WI38 (cell line): ENCODE measurements around the gene GTF3A.
A peak's percentile ranks its signal among the peaks of the same experiment; 100 is the strongest.

Experiments
- H3K4me3 ChIP-seq: 2 replicates; pipeline ENCODE4 v1.5.1; 2011; ENCODE audit warnings: low read depth, mild to moderate bottlenecking, control low read depth, low read length
- CTCF ChIP-seq: IDR thresholded peaks from 2 replicates; pipeline ENCODE4 v1.5.1; 2012; ENCODE audit warnings: low read depth, mild to moderate bottlenecking, control low read depth, low read length

Gene GTF3A

GRCh38 chr13:27424246-27425157, at the start of gene GTF3A:
TSS of gene GTF3A (plus strand) at chr13:27424619.
- peak within 1 kb of the TSS; percentile 66 for H3K4me3 ChIP-seq
- no peak for TF ChIP-seq CTCF

- no peak overlapping the region for H3K4me3 ChIP-seq
- peak; percentile 62 for TF ChIP-seq CTCF
Observed at GRCh38 chr13:27374650-27375049, 49.8 kb upstream of the GTF3A start.

- H3K4me3 ChIP-seq: no peak overlapping the region
- peak; percentile 89 for TF ChIP-seq CTCF
Observed at GRCh38 chr13:27375686-27376326, 48.6 kb upstream of the GTF3A start.

- no peak for TF ChIP-seq CTCF
- no peak overlapping the region for H3K4me3 ChIP-seq
Observed at GRCh38 chr13:27379126-27379525, 45.3 kb upstream of the GTF3A start.

GRCh38 chr13:27379694-27380641, 44.5 kb upstream of the GTF3A start:
- TF ChIP-seq CTCF: peak; percentile 49
- H3K4me3 ChIP-seq: no peak overlapping the region

- no peak for TF ChIP-seq CTCF
- H3K4me3 ChIP-seq: no peak overlapping the region
Observed at GRCh38 chr13:27381601-27382000, 42.8 kb upstream of the GTF3A start.
